AG04449 (cell line): ENCODE results near the gene KPNB1.

Experiments
- CTCF ChIA-PET: fragments of 350-600 bp; formaldehyde crosslinking; extraction: SDS; loops from one replicate; lab custom pipeline; 2021; ENCODE audit warnings: antibody characterized with exemption; lab: Yijun Ruan, JAX
- POLR2A ChIA-PET: fragments of 400-600, 350-600 bp; formaldehyde crosslinking; extraction: SDS; loops from one replicate; lab custom pipeline; 2020; ENCODE audit warnings: antibody characterized with exemption, inconsistent platforms; lab: Yijun Ruan, JAX
- DNase-seq: peaks from one replicate; pipeline ENCODE4 v3.0.0-alpha.2; 2010; ENCODE audit warnings: low read depth, low spot score
- H3K4me3 ChIP-seq: 2 replicates; pipeline ENCODE4 v1.5.1; 2011; ENCODE audit warnings: low read depth, mild to moderate bottlenecking, control low read depth, low read length
- TF ChIP-seq, protein P1 (sequence below): IDR thresholded peaks from one replicate; pipeline ENCODE4 v1.5.1; 2011; ENCODE audit warnings: mild to moderate bottlenecking, moderate library complexity, low read length, control low read depth, inconsistent platforms; ENCODE audit not compliant: insufficient read depth; ENCODE audit errors: missing control alignments

KPNB1 gene

DNA sequence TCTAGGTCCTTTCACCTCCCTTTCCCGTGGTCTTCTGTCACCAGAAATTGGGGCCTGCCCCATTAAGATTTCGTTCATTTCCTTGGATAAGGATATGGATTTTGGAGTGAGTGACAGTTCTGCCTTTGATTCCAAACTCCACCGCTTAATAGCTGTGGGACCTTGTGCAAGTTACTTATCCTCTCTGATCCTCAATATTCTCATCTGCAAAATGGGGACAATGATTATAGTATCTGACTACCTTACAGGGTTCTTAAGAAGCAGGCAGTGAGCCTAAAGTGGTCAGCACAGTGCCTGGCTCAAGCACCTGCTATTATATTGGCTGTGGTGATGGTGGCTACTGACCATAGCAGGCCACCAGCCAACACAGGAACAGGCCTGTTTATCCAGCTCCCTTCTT is 59.9 kb downstream of the KPNB1 start:
- TF ChIP-seq, protein P1, sequence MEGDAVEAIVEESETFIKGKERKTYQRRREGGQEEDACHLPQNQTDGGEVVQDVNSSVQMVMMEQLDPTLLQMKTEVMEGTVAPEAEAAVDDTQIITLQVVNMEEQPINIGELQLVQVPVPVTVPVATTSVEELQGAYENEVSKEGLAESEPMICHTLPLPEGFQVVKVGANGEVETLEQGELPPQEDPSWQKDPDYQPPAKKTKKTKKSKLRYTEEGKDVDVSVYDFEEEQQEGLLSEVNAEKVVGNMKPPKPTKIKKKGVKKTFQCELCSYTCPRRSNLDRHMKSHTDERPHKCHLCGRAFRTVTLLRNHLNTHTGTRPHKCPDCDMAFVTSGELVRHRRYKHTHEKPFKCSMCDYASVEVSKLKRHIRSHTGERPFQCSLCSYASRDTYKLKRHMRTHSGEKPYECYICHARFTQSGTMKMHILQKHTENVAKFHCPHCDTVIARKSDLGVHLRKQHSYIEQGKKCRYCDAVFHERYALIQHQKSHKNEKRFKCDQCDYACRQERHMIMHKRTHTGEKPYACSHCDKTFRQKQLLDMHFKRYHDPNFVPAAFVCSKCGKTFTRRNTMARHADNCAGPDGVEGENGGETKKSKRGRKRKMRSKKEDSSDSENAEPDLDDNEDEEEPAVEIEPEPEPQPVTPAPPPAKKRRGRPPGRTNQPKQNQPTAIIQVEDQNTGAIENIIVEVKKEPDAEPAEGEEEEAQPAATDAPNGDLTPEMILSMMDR: no peak
- ChIA-PET POLR2A (no interaction called here), CTCF (interaction anchor here (1.1 to 8.3 kb wide), 2 partner anchors 11 to 92 kb away, joined by 5 to 104 read pairs; no protein-coding TSS in a partner anchor)
- no peak overlapping the region for H3K4me3 ChIP-seq
- DNase-seq: no peak

DNA sequence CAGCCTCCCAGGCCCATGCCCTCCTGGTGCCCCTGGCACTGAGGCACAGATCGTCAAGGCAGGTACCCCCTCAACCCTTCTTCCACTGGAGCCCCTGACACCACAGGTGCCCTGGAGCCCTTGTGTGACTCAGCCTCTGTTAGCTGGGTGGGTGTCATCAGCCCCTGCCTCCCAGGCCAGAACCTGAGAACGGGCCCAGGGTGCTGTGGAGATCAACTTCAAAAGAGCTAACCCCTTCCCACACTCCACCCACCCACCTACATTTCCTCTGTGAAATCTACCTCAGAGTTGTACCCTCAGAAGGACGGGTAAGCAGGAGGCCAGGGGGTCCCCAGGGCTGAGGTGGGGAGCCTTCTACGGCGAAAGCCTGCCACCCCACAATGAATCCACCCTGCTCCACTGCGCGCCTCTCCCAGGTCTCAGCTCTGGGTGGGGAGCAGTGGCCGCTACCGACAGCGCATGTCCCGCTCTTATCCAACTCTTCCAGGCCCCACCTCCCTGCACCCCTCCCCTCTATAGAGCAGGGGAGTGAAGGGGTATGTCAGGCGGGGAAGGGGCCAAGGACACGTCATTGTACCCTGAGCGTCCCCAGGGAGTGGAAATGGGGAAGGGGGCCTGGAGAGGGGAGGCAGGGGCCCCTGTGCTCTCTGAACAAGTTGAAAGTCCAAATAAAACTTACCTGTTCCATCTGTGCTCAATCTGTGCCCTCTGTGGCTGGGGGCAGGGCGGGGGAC is 61.8 kb downstream of the KPNB1 start:
- ChIA-PET POLR2A (no interaction called here), CTCF (interaction anchor here (8.3 kb wide), 1 partner anchor 13 kb away, joined by 104 read pairs; no protein-coding TSS in a partner anchor)
- TF ChIP-seq, protein P1: no peak

DNA sequence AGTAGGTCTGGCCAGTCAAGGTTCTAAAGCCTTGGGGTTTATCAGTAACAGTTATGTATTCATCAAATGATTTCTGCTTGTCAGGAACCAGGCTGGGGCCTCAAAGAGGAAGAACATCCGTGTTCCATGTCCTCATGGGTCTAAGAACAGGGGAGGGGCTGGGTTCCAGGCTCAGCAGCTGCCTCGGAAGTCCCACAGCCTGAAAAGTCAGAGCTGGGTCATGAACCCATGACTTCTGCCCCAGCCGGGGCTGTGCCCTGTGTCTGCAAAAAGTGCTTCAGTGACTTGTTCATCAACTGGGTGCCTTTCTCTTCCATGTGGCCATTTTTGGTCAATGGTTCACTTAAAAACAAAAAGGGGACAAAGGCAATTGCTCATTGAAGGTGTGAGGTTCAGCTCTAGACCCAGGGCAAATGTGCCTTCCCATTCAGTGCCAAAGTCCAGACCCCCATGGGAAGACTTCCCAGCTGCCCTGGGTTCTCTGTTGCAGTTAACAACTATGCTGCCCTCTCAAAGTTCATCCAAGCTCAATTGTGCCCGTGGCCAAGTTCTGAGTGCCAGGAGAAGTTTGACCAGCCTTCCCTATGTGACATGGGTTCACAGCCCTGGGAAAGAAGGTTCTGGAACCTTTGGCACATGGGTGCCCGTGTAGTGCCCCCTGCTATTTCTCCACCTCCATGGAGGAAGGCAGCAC is 62.8 kb downstream of the KPNB1 start:
- DNase-seq: no peak
- POLR2A ChIA-PET: no interaction called here
- TF ChIP-seq, protein P1: no peak
- no peak overlapping the region for H3K4me3 ChIP-seq
- CTCF ChIA-PET: interaction anchor here (8.3 kb wide), 1 partner anchor 13 kb away, joined by 104 read pairs; no protein-coding TSS in a partner anchor

More for the DNA sequence above, 61.8 kb downstream of the KPNB1 start:
- no peak overlapping the region for H3K4me3 ChIP-seq
- no peak for DNase-seq

DNA sequence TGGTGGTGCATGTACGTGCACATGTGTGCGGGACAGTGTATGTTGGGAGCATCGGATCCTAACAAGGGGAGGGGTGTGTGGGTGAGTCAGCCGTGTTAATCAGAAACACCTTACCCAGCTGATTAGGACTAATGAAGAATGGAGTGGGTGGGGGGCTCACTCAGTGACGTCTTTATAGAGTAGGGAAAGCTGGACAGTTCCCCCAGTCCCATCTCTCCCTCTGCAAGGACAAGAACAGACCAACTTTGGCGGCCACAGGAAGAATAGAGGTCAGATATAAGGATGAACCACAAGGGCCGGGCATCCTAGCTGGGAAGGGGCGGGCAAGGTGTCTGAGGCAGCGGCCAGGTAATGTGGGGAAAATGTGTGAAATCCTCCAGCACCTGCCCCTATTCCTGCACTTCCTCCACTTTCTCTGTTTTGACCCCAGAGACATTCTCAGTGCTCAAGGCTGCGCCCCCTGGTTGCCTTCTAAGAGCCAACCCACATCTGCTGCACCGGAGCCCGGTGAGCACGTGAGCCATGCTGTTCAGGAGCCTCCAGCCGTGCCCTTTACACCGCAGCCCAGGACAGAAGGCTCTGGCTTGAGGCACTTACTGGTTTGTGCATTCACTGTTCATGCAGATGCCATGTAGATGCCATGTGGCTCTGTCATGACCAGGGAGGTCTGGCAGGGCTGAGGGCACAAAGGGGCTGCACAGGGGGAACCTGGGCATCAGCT is 64.4 kb downstream of the KPNB1 start:
- TF ChIP-seq, protein P1: no peak
- no peak overlapping the region for H3K4me3 ChIP-seq
- CTCF ChIA-PET: interaction anchor here (0.6 to 8.3 kb wide), 5 partner anchors 9 to 23 kb away, joined by 3 to 104 read pairs (median 4); no protein-coding TSS in a partner anchor
- no peak for DNase-seq
- POLR2A ChIA-PET: no interaction called here

DNA sequence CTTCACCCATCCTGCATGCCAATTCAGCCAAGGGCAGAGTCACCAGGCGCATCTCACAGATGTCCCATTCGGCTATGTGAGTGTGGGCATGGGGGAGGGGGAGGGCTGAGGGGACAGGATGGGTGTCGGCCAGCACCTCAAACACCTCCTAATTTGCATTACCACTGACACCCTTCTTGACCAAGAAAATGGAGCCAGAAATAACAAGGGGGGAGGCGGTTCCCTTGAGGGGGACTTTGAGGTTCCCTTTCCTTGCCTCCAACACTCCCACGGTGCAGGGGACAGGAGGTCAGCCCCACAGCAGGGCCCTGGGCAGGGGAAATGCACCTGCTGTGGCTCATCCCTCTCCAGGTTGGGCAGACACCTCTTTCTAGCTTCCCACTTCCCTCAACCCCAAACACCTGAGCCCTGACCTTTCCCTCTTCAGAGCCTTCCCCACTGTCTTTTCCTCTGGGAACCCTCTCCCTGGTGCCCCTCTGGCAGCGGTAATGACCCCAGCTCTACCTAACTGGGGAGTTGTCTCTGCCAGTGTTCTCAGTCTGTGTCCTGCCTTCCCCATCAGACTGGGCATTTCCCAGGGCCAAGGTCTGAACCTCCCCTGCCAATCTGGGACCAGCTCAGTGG is 65.2 kb downstream of the KPNB1 start:
- CTCF ChIA-PET: interaction anchor here (0.6 to 6.3 kb wide), 6 partner anchors 9 to 23 kb away, joined by 3 to 62 read pairs (median 3); no protein-coding TSS in a partner anchor
- TF ChIP-seq, protein P1: no peak
- no peak overlapping the region for H3K4me3 ChIP-seq
- POLR2A ChIA-PET: no interaction called here
- no peak for DNase-seq
